HepG2 (cell line): ENCODE data around the gene FIZ1. TPM values are rescaled to one million over a fixed set of nuclear protein-coding genes. Genes with fewer than 3 reads are reported as not detected.

Source experiments
- ATAC-seq: fragments of 200-7000 bp; cut with Tn5 transposase; 3 replicates; pipeline ENCODE4 v1.9.1; 2020; ENCODE audit warnings: mild to moderate bottlenecking, moderate library complexity
- BruUV-seq: library from RNA; stranded (reverse); fragments of 400-500 nt; replicated peaks from 2 replicates; lab custom pipeline; 2021; lab: Mats Ljungman, UMichigan
- CTCF ChIA-PET: fragments of 300-600 bp; formaldehyde crosslinking; extraction: SDS; loops from one replicate; lab custom pipeline; 2021; ENCODE audit warnings: low total read pairs, inconsistent platforms, low intra/inter-chr PET ratio; lab: Yijun Ruan, JAX
- POLR2A ChIA-PET: fragments of 350-600 bp; sonication (Branson Sonifier 250); formaldehyde crosslinking; loops from one replicate; lab custom pipeline; 2020; ENCODE audit warnings: antibody characterized with exemption, inconsistent platforms; lab: Yijun Ruan, JAX
- DNase-seq: peaks from one replicate; pipeline ENCODE4 v3.0.0-alpha.2; 2015; ENCODE audit warnings: low spot score
- FAIRE-seq: peaks from 3 replicates; lab custom pipeline; 2011; peaks lifted over from hg19 to GRCh38; lab: Jason Lieb, UNC
- H2AFZ ChIP-seq: one replicate; pipeline ENCODE4 v1.6.1; 2011; ENCODE audit warnings: low read length, inconsistent platforms
- H3K27ac ChIP-seq: fragments of 300-600 bp; 3 replicates; pipeline ENCODE4 v1.8.0; 2011; ENCODE audit warnings: mixed run types, mild to moderate bottlenecking, mixed read lengths, low read length, inconsistent platforms; ENCODE audit not compliant: insufficient read depth; ENCODE audit errors: extremely low read length
- H3K27me3 ChIP-seq, 2 experiments: fragments of 200-600 bp in 1 of 2; 2 replicates in 1 of 2; 3 replicates in 1 of 2; pipeline versions ENCODE4 v1.6.0 to v1.8.0; 2011; ENCODE audit warnings: low read length in 2 of 2, mild to moderate bottlenecking in 2 of 2, moderate library complexity in 2 of 2, inconsistent platforms in 1 of 2; ENCODE audit not compliant: insufficient read depth in 2 of 2, control insufficient read depth in 1 of 2
- H3K36me3 ChIP-seq, 2 experiments: fragments of 200-600 bp in 1 of 2; replicated peaks in 1 of 2; 2 replicates in 1 of 2; 3 replicates in 1 of 2; pipeline versions ENCODE4 v1.5.1 to v1.8.0; 2011; ENCODE audit warnings: low read length in 2 of 2, inconsistent platforms in 1 of 2; ENCODE audit not compliant: insufficient read depth in 2 of 2, control insufficient read depth in 1 of 2
- H3K4me1 ChIP-seq: 2 replicates; pipeline ENCODE4 v1.5.1; 2012; ENCODE audit warnings: low read length, inconsistent platforms; ENCODE audit not compliant: insufficient read depth
- H3K4me2 ChIP-seq: 2 replicates; pipeline ENCODE4 v1.6.0; 2011; ENCODE audit warnings: low read depth, low read length, inconsistent platforms
- H3K4me3 ChIP-seq, 3 experiments: fragments of 200-600 bp in 1 of 3; sonication (generic), shearing (Covaris generic) in 1 of 3; replicated peaks in 1 of 3; 2 replicates each; pipeline ENCODE4 v1.5.1; 2011 to 2016; ENCODE audit warnings: low read length in 3 of 3, inconsistent platforms in 2 of 3, low read depth in 2 of 3, mild to moderate bottlenecking in 2 of 3, control low read depth in 1 of 3, mixed read lengths in 1 of 3; ENCODE audit not compliant: insufficient read depth in 1 of 3
- H3K79me2 ChIP-seq: one replicate; pipeline ENCODE4 v1.6.1; 2011; ENCODE audit warnings: low read length, inconsistent platforms; ENCODE audit not compliant: insufficient read depth
- H3K9ac ChIP-seq: 2 replicates; pipeline ENCODE4 v1.6.0; 2011; ENCODE audit warnings: mild to moderate bottlenecking, low read depth, low read length, inconsistent platforms; ENCODE audit not compliant: insufficient read depth
- H3K9me3 ChIP-seq: 2 replicates; pipeline ENCODE4 v1.5.1; 2012; ENCODE audit warnings: mild to moderate bottlenecking, low read length
- H4K20me1 ChIP-seq: 2 replicates; pipeline ENCODE4 v1.6.0; 2011; ENCODE audit warnings: inconsistent platforms, mild to moderate bottlenecking, low read length, moderate library complexity; ENCODE audit not compliant: insufficient read depth
- DDIT3 ChIP-seq: sonication (generic); formaldehyde crosslinking; IDR thresholded peaks from 2 replicates; pipeline ENCODE4 v1.4.0; 2020; ENCODE audit warnings: mild to moderate bottlenecking, missing genetic modification reagents
- GFI1 ChIP-seq: sonication (generic); formaldehyde crosslinking; IDR thresholded peaks from 2 replicates; pipeline ENCODE4 v1.5.0; 2020; ENCODE audit warnings: missing genetic modification reagents, mild to moderate bottlenecking, borderline replicate concordance
- MATR3 ChIP-seq: sonication (generic); formaldehyde crosslinking; IDR thresholded peaks from 2 replicates; pipeline ENCODE4 v1.4.0; 2020; ENCODE audit warnings: missing genetic modification reagents
- MTF1 ChIP-seq: sonication (generic); formaldehyde crosslinking; IDR thresholded peaks from 2 replicates; pipeline ENCODE4 v1.5.0; 2020; ENCODE audit warnings: missing genetic modification reagents
- MYC ChIP-seq: sonication (generic); formaldehyde crosslinking; IDR thresholded peaks from 2 replicates; pipeline ENCODE4 v1.9.0; 2021; ENCODE audit warnings: missing genetic modification reagents, borderline replicate concordance
- PAF1 ChIP-seq: IDR thresholded peaks from 2 replicates; pipeline ENCODE4 v1.6.1; 2016; ENCODE audit warnings: missing genetic modification reagents, missing compliant biosample characterization
- PITX1 ChIP-seq: sonication (generic); formaldehyde crosslinking; IDR thresholded peaks from 2 replicates; pipeline ENCODE4 v1.5.1; 2020; ENCODE audit warnings: mild to moderate bottlenecking, missing genetic modification reagents
- ZBTB10 ChIP-seq: sonication (generic); formaldehyde crosslinking; IDR thresholded peaks from 2 replicates; pipeline ENCODE4 v1.4.0; 2020; ENCODE audit warnings: missing genetic modification reagents, borderline replicate concordance
- ZNF496 ChIP-seq: sonication (generic); formaldehyde crosslinking; IDR thresholded peaks from 2 replicates; pipeline ENCODE4 v1.8.1; 2023; ENCODE audit warnings: mild to moderate bottlenecking, moderate library complexity, missing genetic modification reagents; ENCODE audit not compliant: insufficient replicate concordance
- ZNF646 ChIP-seq: sonication (generic); formaldehyde crosslinking; IDR thresholded peaks from 2 replicates; pipeline ENCODE4 v1.9.0; 2021; ENCODE audit warnings: mild to moderate bottlenecking, missing genetic modification reagents
- ZXDC ChIP-seq: sonication (generic); formaldehyde crosslinking; IDR thresholded peaks from 2 replicates; pipeline ENCODE4 v1.5.0; 2020; ENCODE audit warnings: mild to moderate bottlenecking, missing genetic modification reagents
- WGBS: methylation state at CpG from one replicate; pipeline ENCODE4 v1.1.6; 2017; ENCODE audit warnings: low lambda C conversion rate; 5-methylcytosine and 5-hydroxymethylcytosine counted together
- in situ Hi-C: cut with HindIII; loops from 2 replicates; pipeline ENCODE4 v1.10.0; 2017; ENCODE audit warnings: low pct_unique_long_range_greater_than_20kb; ENCODE audit not compliant: extremely low pct_ligation_motif_present
- intact Hi-C: fragments of 100-400 bp; cut with micrococcal nuclease; formaldehyde crosslinking; loops from one replicate; pipeline ENCODE4 v1.10.0; 2022; ENCODE audit not compliant: unreplicated experiment
- polyA plus RNA-seq, 8 experiments: library from polyadenylated mRNA; depleted of rRNA in 3 of 8; stranded (reverse) in 7 of 8; unstranded in 1 of 8; fragments of >200 nt; fragmentation: Illumina TruSeq in 4 of 8; extraction: Trizol in 4 of 8; gene quantifications; 2 replicates each; pipeline versions ENCODE4 v1.2.1 to v1.2.3, GENCODE V29; 2011 to 2016; ENCODE audit warnings: low read depth in 4 of 8, missing spikeins in 1 of 8, mixed read lengths in 1 of 8; ENCODE audit not compliant: insufficient read depth in 1 of 8
- total RNA-seq, 5 experiments: library from RNA; depleted of rRNA; stranded (reverse); fragments of >200 nt; fragmentation: Illumina TruSeq; extraction: Trizol; gene quantifications; 2 replicates each; pipeline ENCODE4 v1.2.3, GENCODE V29; 2016; ENCODE audit warnings: low read depth in 1 of 5

The FIZ1 gene
- total and polyA plus RNA-seq, 2 of the 13 experiments (the other 11 are each of a cell fraction or from before 2014, with no cell fraction given) = 3.6 to 5.9 TPM

- no peaks in the 10 kb centered on the region for H3K9me3 ChIP-seq
- POLR2A ChIA-PET = interaction anchor here (0.8 to 3.3 kb wide), 3 partner anchors 12 to 37 kb away, joined by 4 to 15 read pairs (median 12); partner anchors contain the start of genes FIZ1, U2AF2 and ZNF784
- H3K79me2 ChIP-seq = peaks cover 27% of the 10 kb centered on the region
- H3K4me2 ChIP-seq = peak overlapping the region; percentile 98
- H2AFZ ChIP-seq = no peak overlapping the region
- no peak for TF ChIP-seq ZNF646 (CRISPR knock-in tag)
- TF ChIP-seq ZXDC = no peak
- TF ChIP-seq PAF1 (CRISPR knock-in tag) = no peak
- no peak for TF ChIP-seq DDIT3 (CRISPR knock-in tag)
- TF ChIP-seq ZBTB10 (CRISPR knock-in tag) = no peak
- no peak for TF ChIP-seq MATR3 (CRISPR knock-in tag)
- TF ChIP-seq MTF1 = no peak
- no peak for TF ChIP-seq GFI1
- TF ChIP-seq PITX1 (CRISPR knock-in tag) = no peak
- no peak for TF ChIP-seq ZNF496
- no peak for TF ChIP-seq MYC
- CTCF ChIA-PET = no interaction called here
- H3K9ac ChIP-seq = peak overlapping the region; percentile 99; the same call in 1 of the 2 replicates
- ATAC-seq (no peak), DNase-seq (no peak), FAIRE-seq (no peak)
- H3K27ac ChIP-seq = no peak overlapping the region
- H4K20me1 ChIP-seq = no peaks in the 10 kb centered on the region
- H3K4me1 ChIP-seq = peaks cover 55% of the 10 kb centered on the region
- in situ Hi-C loops (no loop called here), intact Hi-C loops (loop anchor here (10.0 kb wide), 1 partner anchor 52 kb away; the partner anchor contains the start of gene ZNF579)
- H3K4me3 ChIP-seq = peak overlapping the region in 1 of 3 experiments; percentile 28; a peak in 1 of 6 replicates
- no peaks in the 10 kb centered on the region; a peak in 1 of 5 replicates for H3K27me3 ChIP-seq
- no TSS peak for BruUV-seq
- 91% methylated on average over 4 of the region's 4 CpGs for WGBS
- no peaks in the 10 kb centered on the region for H3K36me3 ChIP-seq
Measured at GRCh38 chr19:55636723-55637122, 37.4 kb upstream of the FIZ1 start.
